Upper lobe of right lung (tissue), 1 donor: ENCODE measurements around the gene NDUFS6. TPM values are rescaled to one million over a fixed set of nuclear protein-coding genes. Genes with fewer than 3 reads are reported as not detected.

Experiments used
- ATAC-seq: fragments of 200-7000 bp; cut with Tn5 transposase; one replicate; pipeline ENCODE4 v1.9.1; 2020; ENCODE audit warnings: mild to moderate bottlenecking, moderate library complexity
- DNase-seq: peaks from one replicate; pipeline ENCODE4 v3.0.0-alpha.2; 2020
- H3K27ac ChIP-seq: fragments of 200-600 bp; one replicate; pipeline ENCODE4 v1.8.0; 2022
- H3K27me3 ChIP-seq: fragments of 200-600 bp; one replicate; pipeline ENCODE4 v1.8.0; 2022; ENCODE audit warnings: mild to moderate bottlenecking
- H3K36me3 ChIP-seq: fragments of 200-600 bp; one replicate; pipeline ENCODE4 v1.8.0; 2022
- H3K4me1 ChIP-seq: fragments of 200-600 bp; one replicate; pipeline ENCODE4 v1.8.0; 2022
- H3K4me3 ChIP-seq: fragments of 200-600 bp; one replicate; pipeline ENCODE4 v1.8.0; 2022; ENCODE audit warnings: mild to moderate bottlenecking
- H3K9me3 ChIP-seq: fragments of 200-600 bp; one replicate; pipeline ENCODE4 v1.8.0; 2022
- CTCF ChIP-seq: fragments of 200-600 bp; IDR thresholded peaks from one replicate; pipeline ENCODE4 v1.8.0; 2022; ENCODE audit warnings: antibody characterized with exemption
- intact Hi-C: fragments of 100-400 bp; cut with DNase I; formaldehyde crosslinking; loops from one replicate; pipeline ENCODE4 v1.11.0; 2022
- total RNA-seq: library from RNA; stranded (reverse); fragmentation: NEBNext Ultra II Directional; extraction: Animal tissue kit (Norgen Biotek cat#: 25700); gene quantifications from one replicate; pipeline ENCODE4 v1.2.1, GENCODE V29; 2021
- donor health status: DM: no; HTN: yes; CAD: no; lungs with severe emphysema.

NDUFS6 gene
- total RNA-seq, 1 donor from 2014 or later = 23.5 TPM

- Histone ChIP-seq H3K27ac (no peak overlapping the region), H3K9me3 (no peaks in the 10 kb centered on the region), H3K36me3 (peaks cover 65% of the 10 kb centered on the region), H3K4me1 (peaks cover 7% of the 10 kb centered on the region), H3K27me3 (no peaks in the 10 kb centered on the region), H3K4me3 (no peak overlapping the region)
- no peak for TF ChIP-seq CTCF
- ATAC-seq (no peak), DNase-seq (peak; percentile 26)
- intact Hi-C loops = no loop called here
Measured at GRCh38 chr5:1804001-1804690, 2.9 kb downstream of the NDUFS6 start.

GRCh38 chr5:1805326-1805725 is 4.1 kb downstream of the NDUFS6 start:
- Histone ChIP-seq H3K27ac (no peak overlapping the region), H3K4me1 (peaks cover 7% of the 10 kb centered on the region), H3K4me3 (no peak overlapping the region), H3K27me3 (no peaks in the 10 kb centered on the region), H3K36me3 (peaks cover 76% of the 10 kb centered on the region), H3K9me3 (no peaks in the 10 kb centered on the region)
- intact Hi-C loops = no loop called here
- TF ChIP-seq CTCF = no peak
- DNase-seq (peak; percentile 26), ATAC-seq (no peak)

GRCh38 chr5:1805736-1806135 is 4.5 kb downstream of the NDUFS6 start:
- H3K4me1 ChIP-seq = peaks cover 7% of the 10 kb centered on the region
- intact Hi-C loops = no loop called here
- no peak overlapping the region for H3K27ac ChIP-seq
- peaks cover 79% of the 10 kb centered on the region for H3K36me3 ChIP-seq
- peak; percentile 48 for DNase-seq
- H3K27me3 ChIP-seq = no peaks in the 10 kb centered on the region
- H3K9me3 ChIP-seq = no peaks in the 10 kb centered on the region
- no peak overlapping the region for H3K4me3 ChIP-seq
- no peak for ATAC-seq
- no peak for TF ChIP-seq CTCF

GRCh38 chr5:1806199-1806598 is 5.0 kb downstream of the NDUFS6 start:
- Histone ChIP-seq H3K27me3 (no peaks in the 10 kb centered on the region), H3K9me3 (no peaks in the 10 kb centered on the region), H3K4me1 (peaks cover 7% of the 10 kb centered on the region), H3K27ac (no peak overlapping the region), H3K36me3 (peaks cover 84% of the 10 kb centered on the region), H3K4me3 (no peak overlapping the region)
- no peak for TF ChIP-seq CTCF
- intact Hi-C loops = no loop called here
- ATAC-seq (no peak), DNase-seq (no peak)

GRCh38 chr5:1806974-1807373 is 5.8 kb downstream of the NDUFS6 start:
- H3K36me3 ChIP-seq = peaks cover 92% of the 10 kb centered on the region
- no peak overlapping the region for H3K4me3 ChIP-seq
- intact Hi-C loops = no loop called here
- H3K9me3 ChIP-seq = no peaks in the 10 kb centered on the region
- ATAC-seq = no peak
- peaks cover 6% of the 10 kb centered on the region for H3K4me1 ChIP-seq
- H3K27ac ChIP-seq = no peak overlapping the region
- TF ChIP-seq CTCF = no peak
- DNase-seq = no peak
- H3K27me3 ChIP-seq = no peaks in the 10 kb centered on the region
